HG02870 (cell line): Measurements from ENCODE around the gene BIRC5.
A peak's percentile ranks its signal among the peaks of the same experiment; 100 is the strongest.
"Not testable (repeated sequence)": the region's sequence is repeated elsewhere in the genome, so short reads cannot be mapped to it uniquely, and the experiment has no call there.

Source experiments
- ATAC-seq: cut with Tn5 transposase; IDR thresholded peaks from one replicate; pipeline ENCODE4 v1.9.1; 2021; ENCODE audit warnings: mild to moderate bottlenecking, moderate library complexity; ENCODE audit not compliant: unreplicated experiment

Gene BIRC5

GRCh38 chr17:78214016-78214705, at the start of gene BIRC5:
Gene BIRC5 (plus strand): TSS chr17:78214253. CDS start chr17:78214317, 64 bp downstream.
- ATAC-seq: peak; percentile 68

GRCh38 chr17:78164748-78165607, 49.1 kb upstream of the BIRC5 start:
- ATAC-seq: no peak

- no peak for ATAC-seq
Observed at GRCh38 chr17:78166416-78166815, 47.6 kb upstream of the BIRC5 start.

GRCh38 chr17:78168242-78168902, 45.7 kb upstream of the BIRC5 start, which contains the start of gene SYNGR2:
Gene SYNGR2 (plus strand): TSS chr17:78168581. CDS start chr17:78168617, 36 bp downstream.
- no peak for ATAC-seq

- ATAC-seq: no peak
Observed at GRCh38 chr17:78168903-78169793, 44.9 kb upstream of the BIRC5 start.

GRCh38 chr17:78170692-78171590, 43.1 kb upstream of the BIRC5 start:
- ATAC-seq: no peak

GRCh38 chr17:78171591-78172248, 42.3 kb upstream of the BIRC5 start:
- not testable (repeated sequence) for ATAC-seq

GRCh38 chr17:78172249-78173051, 41.6 kb upstream of the BIRC5 start:
- ATAC-seq: no peak

- ATAC-seq: no peak
Observed at GRCh38 chr17:78173097-78173715, 40.8 kb upstream of the BIRC5 start.

- ATAC-seq: no peak
Observed at GRCh38 chr17:78174346-78174869, 39.6 kb upstream of the BIRC5 start.

GRCh38 chr17:78174870-78175642, 39.0 kb upstream of the BIRC5 start:
- ATAC-seq: no peak

GRCh38 chr17:78175643-78175981, 38.4 kb upstream of the BIRC5 start:
- ATAC-seq: no peak

GRCh38 chr17:78176548-78177025, 37.5 kb upstream of the BIRC5 start:
- no peak for ATAC-seq

GRCh38 chr17:78179372-78179771, 34.7 kb upstream of the BIRC5 start:
- no peak for ATAC-seq

GRCh38 chr17:78180083-78180482, 34.0 kb upstream of the BIRC5 start:
- no peak for ATAC-seq

GRCh38 chr17:78180508-78180907, 33.5 kb upstream of the BIRC5 start:
- no peak for ATAC-seq

GRCh38 chr17:78182504-78182903, 31.5 kb upstream of the BIRC5 start:
- ATAC-seq: no peak
